Measurements from ENCODE around the gene WDR82. TPM values are rescaled to one million over a fixed set of nuclear protein-coding genes. Genes with fewer than 3 reads are reported as not detected.

The WDR82 gene
- total RNA-seq, 1 donor from 2014 or later = 49.2 TPM

DNA sequence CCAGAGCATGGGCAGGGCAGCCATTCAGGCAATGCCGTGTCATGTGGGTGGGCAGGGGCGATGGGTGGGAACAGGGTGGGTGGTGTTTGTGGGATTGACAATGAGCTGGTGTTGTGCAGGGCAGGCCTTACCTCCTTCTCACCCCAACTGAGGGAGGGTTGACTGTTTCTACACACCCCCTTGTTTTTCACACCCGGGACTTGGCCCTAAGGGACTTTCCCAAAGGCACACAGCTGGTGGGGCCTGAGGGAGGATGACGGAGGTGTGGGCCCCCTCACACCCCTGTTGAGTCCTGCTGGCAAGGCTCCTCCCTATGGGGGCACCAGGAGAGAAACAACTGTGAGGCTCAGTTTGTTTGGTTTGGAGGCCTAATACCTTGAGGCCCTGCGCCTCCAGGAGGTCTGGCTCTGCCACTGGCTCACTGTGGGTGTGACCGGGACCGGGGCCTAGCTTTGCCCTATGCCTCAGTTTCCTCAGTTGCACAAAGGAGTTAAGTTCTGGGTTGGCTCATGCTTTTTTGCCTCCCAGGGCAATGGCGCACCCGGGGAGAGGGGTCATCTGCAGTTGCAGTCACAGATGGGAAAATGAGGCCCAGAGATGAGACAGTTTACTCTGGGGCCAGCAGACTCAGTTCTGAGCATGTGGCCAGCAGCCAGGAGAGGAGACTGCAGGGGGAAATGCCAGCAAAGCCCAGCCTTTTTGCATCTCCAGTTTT is 32.6 kb upstream of the WDR82 start:
- Mint-ChIP-seq H3K9me3 (no peaks in the 10 kb centered on the region), H3K4me3 (peak overlapping the region; percentile 58), H3K27me3 (ENCODE audit: insufficient read depth, low read depth) (peaks cover 5% of the 10 kb centered on the region), H3K36me3 (no peaks in the 10 kb centered on the region), H3K27ac (peak overlapping the region; percentile 97), H3K4me1 (peaks cover 84% of the 10 kb centered on the region)
- H3K4me3 ChIP-seq = no peak overlapping the region
- peaks cover 39% of the 10 kb centered on the region for H3F3A ChIP-seq (ENCODE audit: low read depth)
- peak overlapping the region; percentile 63 for H3K4me2 ChIP-seq
- no peaks in the 10 kb centered on the region for H3K27me3 ChIP-seq
- no peaks in the 10 kb centered on the region for H3K9me3 ChIP-seq (ENCODE audit: low read depth)
- H4K20me1 ChIP-seq (ENCODE audit: low read depth) = no peaks in the 10 kb centered on the region
- peak overlapping the region; percentile 89 for H3K27ac ChIP-seq
- TF ChIP-seq EZH2 (IDR thresholded peaks at IDR 0.05) (no peak), CTCF (IDR thresholded peaks at IDR 0.05) (no peak), EZH2phosphoT487 (IDR thresholded peaks at IDR 0.05) (no peak)
- no peak overlapping the region for H2AFZ ChIP-seq (replicated peaks)
- H3K9ac ChIP-seq = no peak overlapping the region
- DNase-seq (ENCODE audit: low spot score) = no peak
- peaks cover 40% of the 10 kb centered on the region for H3K4me1 ChIP-seq
- no peaks in the 10 kb centered on the region for H3K79me2 ChIP-seq (ENCODE audit: low read depth)
- H3K36me3 ChIP-seq = no peaks in the 10 kb centered on the region

GRCh38 chr3:52308308-52308707 is 29.9 kb upstream of the WDR82 start:
- H3K4me2 ChIP-seq = no peak overlapping the region
- H3K9ac ChIP-seq = no peak overlapping the region
- peaks cover 58% of the 10 kb centered on the region for H3K4me1 Mint-ChIP-seq
- H3K27ac Mint-ChIP-seq = peak overlapping the region; percentile 54
- DNase-seq (ENCODE audit: low spot score) = no peak
- H3K79me2 ChIP-seq (ENCODE audit: low read depth) = no peaks in the 10 kb centered on the region
- no peaks in the 10 kb centered on the region for H4K20me1 ChIP-seq (ENCODE audit: low read depth)
- no peaks in the 10 kb centered on the region for H3K27me3 ChIP-seq
- no peaks in the 10 kb centered on the region for H3K9me3 ChIP-seq (ENCODE audit: low read depth)
- H3K9me3 Mint-ChIP-seq = no peaks in the 10 kb centered on the region
- no peaks in the 10 kb centered on the region for H3K36me3 Mint-ChIP-seq
- peak overlapping the region; percentile 56 for H3K4me3 Mint-ChIP-seq
- no peak overlapping the region for H3K4me3 ChIP-seq
- H3F3A ChIP-seq (ENCODE audit: low read depth) = peaks cover 32% of the 10 kb centered on the region
- no peak for TF ChIP-seq CTCF (IDR thresholded peaks at IDR 0.05)
- TF ChIP-seq EZH2 (IDR thresholded peaks at IDR 0.05) = no peak
- TF ChIP-seq EZH2phosphoT487 (IDR thresholded peaks at IDR 0.05) = no peak
- H3K27ac ChIP-seq = no peak overlapping the region
- H3K36me3 ChIP-seq = no peaks in the 10 kb centered on the region
- H3K27me3 Mint-ChIP-seq (ENCODE audit: insufficient read depth, low read depth) = peaks cover 14% of the 10 kb centered on the region
- no peak overlapping the region for H2AFZ ChIP-seq (replicated peaks)
- peaks cover 32% of the 10 kb centered on the region for H3K4me1 ChIP-seq

- peaks cover 34% of the 10 kb centered on the region for H3K4me1 ChIP-seq
- H3K27me3 Mint-ChIP-seq (ENCODE audit: insufficient read depth, low read depth) = peaks cover 16% of the 10 kb centered on the region
- H3K9me3 Mint-ChIP-seq = no peaks in the 10 kb centered on the region
Measured at GRCh38 chr3:52306978-52307377, 28.5 kb upstream of the WDR82 start.

More at GRCh38 chr3:52306978-52307377, 28.5 kb upstream of the WDR82 start:
- H2AFZ ChIP-seq (replicated peaks) = no peak overlapping the region
- no peak overlapping the region for H3K4me2 ChIP-seq
- TF ChIP-seq CTCF (IDR thresholded peaks at IDR 0.05) = no peak
- TF ChIP-seq EZH2 (IDR thresholded peaks at IDR 0.05) = no peak
- TF ChIP-seq EZH2phosphoT487 (IDR thresholded peaks at IDR 0.05) = no peak
- no peak overlapping the region for H3K4me3 ChIP-seq
- no peaks in the 10 kb centered on the region for H3K9me3 ChIP-seq (ENCODE audit: low read depth)
- no peaks in the 10 kb centered on the region for H3K79me2 ChIP-seq (ENCODE audit: low read depth)
- Mint-ChIP-seq H3K4me3 (no peak overlapping the region), H3K36me3 (peaks cover 2% of the 10 kb centered on the region), H3K4me1 (peaks cover 57% of the 10 kb centered on the region), H3K27ac (no peak overlapping the region)
- H3F3A ChIP-seq (ENCODE audit: low read depth) = peaks cover 29% of the 10 kb centered on the region
- H4K20me1 ChIP-seq (ENCODE audit: low read depth) = no peaks in the 10 kb centered on the region
- no peak overlapping the region for H3K9ac ChIP-seq
- H3K27ac ChIP-seq = no peak overlapping the region
- H3K27me3 ChIP-seq = no peaks in the 10 kb centered on the region
- no peak for DNase-seq (ENCODE audit: low spot score)
- no peaks in the 10 kb centered on the region for H3K36me3 ChIP-seq

All from neural progenitor cell (in vitro differentiated cells).